ENCODE data around the gene AHDC1.

- TF ChIP-seq CTCF (IDR thresholded peaks at IDR 0.05) = no peak
- no peak for TF ChIP-seq POLR2A (IDR thresholded peaks at IDR 0.05)
- no peak for TF ChIP-seq EP300 (IDR thresholded peaks at IDR 0.05)
Measured at GRCh38 chr1:27647328-27647727, 43.4 kb upstream of the AHDC1 start.
